Activated CD4-positive, alpha-beta T cell treated with anti-CD3 and anti-CD28 coated beads, Interleukin-2, amount 50 U/mL, for 24 hours (primary cell): ENCODE results near the gene SLC1A6.
"Not testable (repeated sequence)": the region's sequence is repeated elsewhere in the genome, so short reads cannot be mapped to it uniquely, and the experiment has no call there.

ENCODE experiments used
- DNase-seq, 2 donors: peaks; one replicate each; pipeline ENCODE4 v3.0.0-alpha.2; 2020; ENCODE audit warnings: low read depth in 1 of 2, low spot score in 1 of 2

The SLC1A6 gene

DNA sequence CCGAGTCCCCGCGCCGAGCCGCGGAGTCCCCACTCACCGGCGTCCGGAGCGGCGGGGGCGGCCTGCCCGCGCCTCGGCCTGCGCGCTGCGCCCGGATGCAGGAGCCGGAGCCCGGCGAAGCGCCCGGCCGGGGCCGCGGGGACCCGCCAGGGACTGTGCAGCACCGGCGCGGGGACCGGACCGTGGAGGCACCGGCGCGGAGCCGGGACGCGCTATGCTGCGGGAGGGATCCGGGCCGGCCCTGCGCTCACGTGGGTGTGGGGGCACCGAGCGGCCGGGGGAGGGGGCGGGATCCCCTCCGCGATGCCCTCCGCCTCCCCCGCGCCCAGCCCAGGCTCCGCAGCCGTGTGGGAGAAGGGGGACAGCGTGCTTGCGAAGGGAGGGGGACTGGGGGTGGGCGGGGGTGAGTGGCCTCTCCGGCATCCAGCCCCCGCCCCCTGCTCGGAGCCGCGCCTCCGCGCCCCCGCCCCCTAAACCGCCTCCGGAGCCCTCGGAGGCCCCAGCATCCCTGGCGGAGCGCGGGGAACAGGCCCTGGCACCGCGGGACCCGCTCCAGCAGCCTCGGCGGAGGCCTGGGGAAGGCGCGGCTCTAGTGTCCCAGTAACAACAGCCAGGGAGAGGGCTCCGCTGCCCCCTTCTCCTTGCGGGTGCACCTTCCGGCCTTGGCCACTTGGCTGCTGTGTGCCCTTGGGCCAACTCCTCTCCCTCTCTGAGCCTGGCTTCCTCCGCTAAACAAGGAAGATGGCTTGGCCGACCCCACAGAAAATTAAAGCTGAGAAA lies at the start of gene SLC1A6:
TSS of gene SLC1A6 (minus strand) at position 389 of the 780 bp plus-strand sequence. CDS start 6,954 bp downstream, outside the sequence.
- DNase-seq, result no peak

DNA sequence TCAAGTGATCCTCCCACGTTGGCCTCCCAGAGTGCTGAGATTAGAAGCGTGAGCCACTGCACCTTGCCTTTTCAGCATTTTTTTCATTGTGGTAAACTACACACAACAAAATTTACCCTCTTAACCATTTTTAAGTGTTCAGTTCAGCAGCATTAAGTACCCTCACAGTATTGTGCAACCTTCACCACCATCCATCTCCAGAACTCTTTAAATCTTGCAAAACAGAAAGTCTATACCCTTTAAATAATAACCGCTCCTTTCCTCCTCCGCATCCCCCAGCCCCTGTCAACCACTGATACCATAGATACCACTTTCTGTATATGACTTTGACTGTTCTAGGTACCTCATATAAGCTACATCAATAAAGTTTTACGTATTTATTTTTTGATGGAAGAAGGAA lies 48.8 kb upstream of the SLC1A6 start:
- DNase-seq, result no peak

DNA sequence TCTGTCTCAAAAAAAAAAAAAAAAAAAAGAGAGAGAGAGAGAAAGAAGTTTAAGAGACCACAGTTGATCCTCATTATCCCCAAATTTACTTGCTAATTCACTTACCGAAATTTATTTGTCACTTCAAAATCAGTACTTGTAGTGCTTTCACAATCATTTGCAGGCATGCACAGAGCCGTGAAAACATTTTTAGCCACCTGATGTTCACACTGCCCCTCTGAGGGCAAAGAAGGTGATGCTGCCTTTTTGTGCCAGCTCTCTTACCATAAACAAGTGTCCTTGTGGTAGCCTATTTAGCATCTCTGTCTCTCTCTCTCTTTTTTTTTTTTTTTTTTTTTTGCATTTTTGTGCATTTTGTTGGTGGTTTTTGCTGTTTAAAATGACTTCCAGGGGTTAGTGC lies 45.6 kb upstream of the SLC1A6 start:
- DNase-seq, result no peak

DNA sequence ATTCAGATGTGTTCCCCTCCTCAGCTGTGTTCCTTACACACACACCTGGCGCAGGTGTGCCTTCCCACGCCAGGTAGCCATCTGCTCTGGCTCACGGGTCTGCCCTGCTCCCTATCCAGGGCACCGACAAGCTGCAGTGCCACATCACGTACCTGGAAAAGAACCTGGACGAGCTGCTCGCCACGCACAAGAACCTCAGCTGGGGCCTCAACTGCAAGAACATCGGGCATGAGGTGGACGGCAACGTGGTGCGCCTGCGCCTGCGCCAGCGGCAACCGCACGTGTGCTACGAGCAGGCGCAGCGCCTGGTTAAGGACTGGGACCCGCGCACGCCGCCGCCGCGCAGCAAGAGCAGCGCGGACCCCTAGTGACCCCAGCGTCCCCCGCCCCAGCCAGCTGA lies 43.1 kb upstream of the SLC1A6 start:
- DNase-seq, result no peak

DNA sequence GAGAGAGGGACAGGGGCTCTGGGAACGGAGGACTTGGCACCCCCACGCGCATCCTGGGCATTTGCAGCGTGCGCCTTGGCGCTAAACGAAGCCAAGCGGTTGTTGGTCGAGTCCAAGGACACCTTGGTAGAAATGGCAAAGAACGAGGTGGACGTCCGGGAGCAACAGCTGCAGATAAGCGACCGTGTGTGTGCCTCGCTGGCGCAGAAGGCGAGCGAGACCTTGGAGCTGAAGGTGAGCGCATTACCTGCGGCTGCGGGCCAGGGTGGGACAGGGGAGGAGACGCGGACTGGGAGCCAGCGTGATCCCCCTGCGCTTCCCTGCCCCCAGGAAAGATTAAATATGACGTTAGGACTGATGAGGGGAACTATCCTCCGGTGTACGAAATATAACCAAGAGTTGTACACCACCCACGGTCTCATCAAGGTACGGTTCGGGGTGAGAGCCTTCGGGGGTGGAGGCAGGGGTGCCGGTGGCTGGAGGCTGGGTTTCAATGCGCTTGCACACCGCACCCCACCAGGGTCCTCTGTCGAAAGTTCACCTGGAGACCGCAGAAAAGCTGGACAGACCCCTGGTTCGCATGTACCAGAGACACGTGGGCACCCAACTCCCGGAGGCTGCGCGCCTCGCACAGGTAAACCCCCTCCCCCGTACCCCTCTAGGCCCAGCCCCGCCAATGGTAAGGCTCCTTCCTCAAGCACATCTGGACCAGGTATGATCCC lies 41.8 kb upstream of the SLC1A6 start:
- no peak for DNase-seq

DNA sequence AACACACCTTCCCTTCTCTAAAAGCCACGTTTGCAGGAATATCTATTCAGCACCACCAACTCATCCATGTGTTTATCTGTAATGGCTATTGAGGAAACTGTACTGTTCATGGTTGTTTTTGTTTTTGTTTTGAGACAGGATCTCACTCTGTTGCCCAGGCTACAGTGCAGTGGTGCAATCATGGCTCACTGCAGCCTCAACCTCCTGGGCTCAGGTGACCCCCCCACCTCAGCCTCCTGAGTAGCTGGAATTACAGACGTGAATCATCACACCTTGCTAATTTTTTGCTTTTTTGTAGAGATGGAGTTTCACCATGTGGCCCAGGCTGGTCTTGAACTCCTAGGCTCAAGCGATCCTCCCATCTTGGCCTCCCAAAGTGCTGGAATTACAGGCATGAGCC lies 39.2 kb upstream of the SLC1A6 start:
- DNase-seq, result not testable (repeated sequence)

DNA sequence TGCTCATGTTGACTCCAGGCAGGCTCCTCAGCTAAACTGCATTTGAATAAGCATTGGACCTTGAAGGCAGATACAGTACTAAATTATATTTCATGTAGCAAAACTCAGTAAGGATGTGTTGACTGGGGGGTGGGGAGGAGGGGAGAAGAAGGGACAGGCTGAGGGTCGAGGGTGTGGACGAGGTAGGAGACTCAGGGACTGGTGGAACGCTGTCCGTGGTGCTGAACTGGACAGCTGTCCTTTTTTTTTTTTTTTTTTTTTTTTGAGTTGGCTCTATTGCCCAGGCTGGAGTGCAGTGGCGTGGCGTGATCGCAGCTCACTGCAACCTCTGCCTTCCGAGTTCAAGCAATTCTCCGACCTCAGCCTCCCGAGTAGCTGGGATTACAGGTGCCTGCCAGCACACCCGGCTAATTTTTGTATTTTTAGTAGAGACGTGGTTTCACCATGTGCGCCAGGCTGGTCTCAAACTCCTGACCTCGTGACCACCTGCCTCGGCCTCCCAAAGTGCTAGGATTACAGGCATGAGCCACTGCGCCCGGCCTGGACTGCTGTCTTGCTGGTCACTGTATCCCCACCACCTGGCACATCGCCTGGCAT lies 36.4 kb upstream of the SLC1A6 start:
- DNase-seq, result no peak

DNA sequence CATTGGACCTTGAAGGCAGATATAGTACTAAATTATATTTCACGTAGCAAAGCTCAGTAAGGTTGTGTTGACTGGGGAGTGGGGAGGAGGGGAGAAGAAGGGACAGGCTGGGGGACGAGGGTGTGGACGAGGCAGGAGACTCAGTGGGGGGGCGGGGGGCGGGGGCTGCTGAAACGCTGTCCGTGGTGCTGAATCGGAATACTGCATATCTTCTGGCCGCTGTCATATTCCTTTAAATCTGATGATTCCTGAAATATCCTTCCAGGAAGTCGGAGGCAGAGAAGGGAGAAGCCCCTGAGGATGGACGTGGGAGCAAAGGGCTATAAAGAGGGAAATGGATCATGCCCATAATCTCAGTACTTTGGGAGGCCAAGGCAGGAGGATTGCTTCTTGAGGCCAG lies 34.9 kb upstream of the SLC1A6 start:
- DNase-seq, result no peak

DNA sequence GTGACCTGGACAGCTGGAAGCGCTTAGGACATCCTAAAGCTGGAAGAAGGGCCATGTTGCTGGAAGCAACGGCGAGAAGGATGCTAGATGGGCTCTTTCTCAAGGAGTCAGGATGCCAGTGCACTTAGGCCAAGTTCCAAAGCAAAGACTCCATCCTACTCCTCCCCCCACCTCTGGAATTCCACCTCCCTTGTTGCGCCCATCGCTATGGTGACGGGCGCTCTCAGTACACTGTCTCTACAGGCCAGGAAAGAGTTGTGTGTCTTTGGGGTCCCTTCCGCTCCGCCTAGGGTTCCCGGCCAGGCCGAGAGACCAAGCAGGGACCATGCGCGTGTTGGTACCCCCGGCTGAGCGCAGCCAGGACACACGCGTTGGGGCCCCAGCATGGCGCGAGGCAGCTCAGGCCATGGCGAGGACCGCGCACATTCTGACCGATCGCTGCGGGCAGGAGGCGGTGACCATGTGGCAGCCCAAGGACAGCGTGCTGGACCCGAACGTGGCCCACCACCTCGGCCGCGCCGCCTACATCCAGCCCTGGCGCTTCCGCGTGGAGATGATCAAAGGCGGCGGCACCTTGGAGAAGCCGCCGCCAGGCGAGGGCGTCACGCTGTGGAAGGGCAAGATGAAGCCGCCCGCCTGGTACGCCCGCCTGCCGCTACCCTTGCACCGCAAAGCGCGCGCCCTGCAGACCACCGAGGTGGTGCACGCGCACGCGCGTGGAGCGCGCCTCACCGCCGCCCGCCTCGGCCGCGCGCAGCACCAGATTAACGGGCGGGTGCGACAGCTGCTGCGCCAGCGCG lies 31.0 kb upstream of the SLC1A6 start:
- no peak for DNase-seq

DNA sequence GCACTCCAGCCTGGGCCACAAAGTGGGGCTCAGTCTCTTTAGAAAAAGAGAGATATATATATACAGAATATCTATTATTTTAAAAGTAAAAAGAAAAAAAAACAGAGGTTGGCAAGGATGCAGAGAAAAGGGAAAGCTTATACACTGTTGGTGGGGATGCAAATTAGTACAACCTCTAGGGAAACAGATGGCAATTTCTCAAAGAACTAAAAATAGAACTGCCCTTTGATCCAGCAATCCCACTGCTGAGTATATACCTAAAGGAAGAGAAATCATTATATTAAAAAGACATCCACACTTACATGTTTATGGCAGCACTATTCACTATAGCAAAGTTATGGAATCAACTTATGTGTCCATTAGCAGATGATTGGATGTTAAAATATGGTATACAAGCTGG lies 28.6 kb upstream of the SLC1A6 start:
- no peak for DNase-seq

DNA sequence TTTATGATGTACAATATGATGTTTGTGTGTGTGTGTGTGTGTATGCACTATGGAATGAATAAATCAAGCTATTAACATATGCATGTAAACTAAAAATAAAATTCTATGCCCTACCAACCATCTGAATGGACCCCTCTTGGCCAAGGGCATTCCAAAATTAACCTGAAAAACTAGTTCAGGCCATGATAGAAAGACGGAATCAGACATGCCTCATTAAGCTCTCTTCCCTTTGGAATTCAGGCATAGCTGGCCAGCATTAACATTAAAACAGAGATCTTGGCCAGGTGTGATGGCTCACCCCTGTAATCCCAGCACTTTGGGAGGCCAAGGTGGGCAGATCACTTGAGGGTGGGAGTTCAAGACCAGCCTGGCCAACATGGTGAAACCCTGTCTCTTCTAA lies 18.3 kb upstream of the SLC1A6 start:
- DNase-seq, result no peak

DNA sequence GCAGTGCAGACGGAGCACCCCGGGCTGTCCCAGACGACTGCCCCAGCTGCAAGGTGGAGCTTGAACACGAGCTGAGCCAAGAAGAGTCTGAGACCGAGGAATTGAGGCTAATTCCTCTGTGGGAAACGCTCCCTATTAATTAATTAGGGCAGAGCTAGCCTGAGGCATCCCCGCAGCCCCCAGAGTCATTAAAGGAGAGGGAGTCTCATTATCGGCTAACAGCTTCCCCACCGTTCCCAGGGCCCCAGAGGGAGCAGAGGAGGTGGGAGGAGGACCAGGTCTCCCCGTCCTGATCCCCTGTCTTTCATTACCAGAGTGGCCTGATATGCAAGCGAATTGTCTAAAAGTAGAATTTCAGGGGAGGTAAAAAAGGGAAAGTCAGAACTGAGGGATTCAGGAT lies 13.1 kb upstream of the SLC1A6 start:
- no peak for DNase-seq

DNA sequence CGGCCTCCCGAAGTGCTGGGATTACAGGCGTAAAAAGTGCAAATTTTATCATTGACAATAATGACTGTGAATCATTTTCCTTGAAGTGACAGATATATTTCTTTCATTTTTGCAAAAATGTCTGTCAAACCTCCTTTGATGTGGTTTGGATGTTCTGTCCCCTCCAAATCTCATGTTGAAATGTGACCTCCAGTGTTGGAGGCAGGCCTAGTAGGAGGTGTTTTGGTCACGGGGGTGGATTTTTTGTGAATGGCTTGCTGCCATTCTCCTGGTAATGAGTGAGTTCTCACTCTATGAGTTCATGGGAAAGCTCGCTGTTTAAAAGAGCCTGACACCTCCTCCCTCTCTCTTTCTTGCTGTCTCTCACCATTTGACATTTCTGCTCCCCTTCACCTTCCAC lies 5.5 kb upstream of the SLC1A6 start:
- no peak for DNase-seq

DNA sequence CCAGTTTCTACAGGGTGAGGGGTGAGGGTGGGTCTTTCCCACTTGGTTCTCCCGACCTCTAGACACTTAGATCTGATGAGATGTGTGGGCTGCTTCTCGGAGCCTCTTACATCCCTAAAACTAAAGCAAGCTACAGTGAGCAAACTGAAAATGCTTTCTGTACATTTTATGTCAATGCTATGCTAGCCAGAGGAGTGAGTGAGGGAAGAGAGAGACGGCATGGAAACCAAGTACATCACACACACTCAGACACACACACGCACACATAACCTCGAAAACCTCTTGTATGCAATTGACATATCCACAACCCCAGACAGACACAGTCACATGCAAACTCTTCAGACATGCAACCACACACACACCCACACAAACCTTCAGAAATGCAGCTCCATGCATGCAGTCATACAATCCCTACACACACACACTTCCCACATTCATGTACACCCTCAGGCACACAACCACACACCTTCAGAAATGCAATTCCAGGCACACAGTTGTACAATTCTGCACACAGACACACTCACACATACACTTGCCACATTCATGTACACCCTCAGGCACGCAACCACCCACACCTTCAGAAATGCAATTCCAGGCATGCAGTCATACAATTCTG lies 1.4 kb downstream of the SLC1A6 start:
- DNase-seq, result no peak

DNA sequence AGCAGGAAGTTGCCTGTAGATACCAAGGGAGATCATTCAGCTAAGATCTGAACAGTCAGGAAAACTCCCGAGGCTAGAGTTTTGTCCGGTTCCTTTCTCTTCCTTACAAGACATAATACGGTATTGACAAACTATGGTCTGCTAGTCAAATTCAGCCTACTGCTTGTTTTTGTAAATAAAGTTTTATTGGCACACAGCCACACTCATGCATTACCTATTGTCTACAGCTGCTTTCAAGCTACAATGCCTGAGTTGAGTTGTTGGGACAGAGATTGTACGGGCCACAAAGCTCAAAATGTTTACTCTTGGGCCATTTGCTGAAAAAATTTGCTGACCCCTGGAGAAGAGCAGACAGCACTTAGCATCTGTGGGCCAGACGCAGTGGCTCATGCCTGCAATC lies 2.5 kb downstream of the SLC1A6 start:
- no peak for DNase-seq

DNA sequence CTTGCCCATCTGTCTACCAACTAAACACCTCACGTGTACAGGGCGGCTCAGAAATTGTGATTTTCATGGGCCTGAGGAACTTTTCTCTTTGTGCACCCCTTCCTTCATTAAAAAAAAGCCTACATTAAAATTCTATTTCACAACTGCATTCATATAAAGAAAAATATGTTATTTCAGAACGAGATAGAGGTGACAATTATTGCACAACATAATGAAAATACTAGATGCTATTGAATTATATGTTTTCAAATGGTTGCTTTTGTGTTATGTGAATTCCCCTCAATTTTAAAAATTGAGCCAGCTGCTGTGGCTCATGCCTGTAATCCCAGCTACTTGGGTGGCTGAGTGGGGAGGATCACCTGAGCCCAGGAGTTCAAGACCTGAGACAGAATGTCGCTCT lies 5.2 kb downstream of the SLC1A6 start:
- no peak for DNase-seq

DNA sequence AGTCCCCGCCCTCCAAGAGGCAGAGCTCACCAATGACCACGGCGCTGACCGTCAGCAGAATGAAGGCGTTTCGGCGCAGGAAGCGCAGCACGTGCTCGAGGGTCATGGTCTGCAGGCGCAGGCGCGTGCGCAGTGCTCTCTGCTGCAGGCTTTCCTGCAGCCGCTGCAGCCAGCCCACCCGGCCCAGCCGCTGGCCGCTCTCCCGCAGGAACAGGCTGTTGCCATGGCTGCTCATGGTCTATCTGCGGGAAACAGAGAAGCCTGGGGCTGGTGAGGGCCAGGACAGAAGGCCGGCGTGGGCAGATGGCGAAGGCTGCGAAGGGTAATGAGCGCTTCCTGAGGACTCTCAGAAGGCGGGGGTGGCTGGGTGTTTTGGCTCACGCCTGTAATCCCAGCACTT lies 7.0 kb downstream of the SLC1A6 start:
- DNase-seq, result no peak

DNA sequence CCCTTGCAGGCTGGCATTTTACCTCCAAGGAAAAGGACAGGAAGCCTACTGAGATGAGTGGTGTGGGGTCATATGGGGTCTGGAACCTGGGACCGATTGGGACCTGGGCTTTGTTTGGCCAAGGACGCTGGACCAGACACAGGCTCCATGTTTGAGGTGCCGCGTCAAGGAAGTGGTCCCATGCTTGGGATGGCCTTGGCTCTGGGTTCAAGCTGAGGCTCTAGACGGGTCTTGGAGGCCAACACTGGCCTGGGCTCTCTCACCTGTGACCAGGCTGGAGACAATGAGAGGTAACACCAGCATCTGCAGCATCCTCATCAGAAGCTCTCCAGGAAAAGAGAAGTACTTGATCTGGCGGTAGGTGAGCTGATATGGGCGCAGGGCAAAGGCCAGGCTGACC lies 8.2 kb downstream of the SLC1A6 start:
- DNase-seq, result no peak

DNA sequence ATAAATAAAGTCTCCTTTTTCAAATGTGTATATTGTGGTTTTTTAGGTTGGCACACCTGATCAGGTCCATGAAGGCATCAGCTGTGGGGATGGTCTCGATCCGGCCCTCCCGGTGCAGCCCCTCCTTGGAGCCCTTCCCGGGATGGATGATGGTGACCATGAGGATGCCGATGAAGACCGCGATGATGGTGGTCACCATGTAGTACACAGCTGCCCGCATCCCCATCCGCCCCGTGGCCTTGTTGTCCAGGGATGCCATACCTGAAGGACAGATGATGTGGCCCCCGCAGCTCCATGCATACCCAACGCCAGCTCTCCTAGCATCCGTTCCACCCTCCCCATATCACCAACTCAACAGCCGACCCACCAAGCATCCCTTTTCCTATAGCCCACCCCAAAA lies 11.4 kb downstream of the SLC1A6 start:
- DNase-seq, result no peak

DNA sequence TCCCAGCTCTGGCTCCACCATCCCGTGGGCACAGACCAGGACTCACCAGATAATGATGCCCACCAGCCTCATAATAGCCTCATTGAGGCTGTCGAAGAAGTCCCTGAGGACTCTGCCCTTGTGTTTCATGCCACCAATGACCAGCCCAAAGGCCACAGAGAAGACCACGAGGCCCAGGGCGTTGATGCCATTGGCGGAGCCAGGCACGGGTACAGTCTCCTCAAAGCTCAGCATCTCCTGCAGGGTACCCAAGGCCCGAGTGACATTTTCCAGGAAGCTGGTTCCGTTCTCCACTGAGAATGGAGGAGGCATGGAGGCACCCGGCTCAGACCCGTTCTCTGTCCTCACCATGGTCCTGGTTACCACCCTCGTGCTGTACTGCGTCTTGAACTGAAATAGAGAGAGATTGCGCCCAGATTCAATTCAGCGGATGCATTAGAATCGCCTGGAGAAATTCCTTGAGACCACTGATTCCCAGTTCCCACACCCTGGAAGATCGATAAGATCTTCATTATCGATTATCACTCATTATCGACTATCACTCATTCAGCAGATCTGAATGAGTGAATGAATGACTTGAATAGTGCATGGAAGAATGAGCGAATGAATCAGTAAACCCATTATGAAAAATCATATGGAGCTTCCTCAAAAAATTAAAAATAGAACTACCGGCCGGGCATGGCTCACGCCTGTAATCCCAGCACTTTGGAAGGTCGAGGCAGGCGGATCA lies 17.5 kb downstream of the SLC1A6 start:
- DNase-seq, result no peak
